ENCODE results near the gene TSEN2.

GRCh38 chr3:12579905-12580304 is 95.6 kb downstream of the TSEN2 start:
- TF ChIP-seq CTCF (IDR thresholded peaks at IDR 0.05) (no peak), EP300 (IDR thresholded peaks at IDR 0.05) (no peak), POLR2A (IDR thresholded peaks at IDR 0.05) (no peak)
